H1 (cell line): ENCODE data around the gene TBL2. TPM values are rescaled to one million over a fixed set of nuclear protein-coding genes. Genes with fewer than 3 reads are reported as not detected.

Experiments
- CREB1 ChIP-seq: IDR thresholded peaks from 2 replicates; pipeline ENCODE4 v1.6.1; 2012; ENCODE audit warnings: inconsistent platforms
- CTBP2 ChIP-seq: IDR thresholded peaks from 2 replicates; pipeline ENCODE4 v1.7.0; 2011; ENCODE audit warnings: borderline replicate concordance, mild to moderate bottlenecking, moderate library complexity, mixed read lengths, low read length; ENCODE audit not compliant: insufficient read depth, insufficient read length
- JUN ChIP-seq: IDR thresholded peaks from 2 replicates; pipeline ENCODE4 v1.6.1; 2011; ENCODE audit warnings: low read depth, mild to moderate bottlenecking, improper control_type of control experiment, low read length
- SIN3A ChIP-seq, 2 experiments: IDR thresholded peaks in 1 of 2; conservative IDR thresholded peaks in 1 of 2; 2 replicates each; pipeline ENCODE4 v1.6.1; 2011 to 2012; ENCODE audit warnings: low read length in 2 of 2, improper control_type of control experiment in 1 of 2, low read depth in 1 of 2, mild to moderate bottlenecking in 1 of 2
- SIX5 ChIP-seq: IDR thresholded peaks from 2 replicates; pipeline ENCODE4 v1.6.1; 2011; ENCODE audit warnings: mild to moderate bottlenecking, low read depth, low read length
- polyA plus RNA-seq, 7 experiments: library from polyadenylated mRNA; depleted of rRNA in 3 of 7; stranded (reverse) in 5 of 7; unstranded in 2 of 7; fragments of >200 nt in 5 of 7; fragments of 200-250 nt in 2 of 7; gene quantifications; 1 replicate in 5 of 7; 2 replicates in 1 of 7; 4 replicates in 1 of 7; pipeline versions ENCODE4 v1.2.1 to v1.2.3, GENCODE V29; 2011 to 2013; ENCODE audit warnings: missing spikeins in 2 of 7, mixed read lengths in 2 of 7
- total RNA-seq: library from RNA; stranded (reverse); fragmentation: NEBNext Ultra II Directional; extraction: Animal tissue kit (Norgen Biotek cat#: 25700); gene quantifications from 2 replicates; pipeline ENCODE4 v1.2.1, GENCODE V29; 2021
- TF ChIP-seq, protein P1 (sequence below), 3 experiments: IDR thresholded peaks; 1 replicate in 2 of 3; 2 replicates in 1 of 3; pipeline versions ENCODE4 v1.5.1 to v1.6.1; 2011; ENCODE audit warnings: low read length in 3 of 3, mild to moderate bottlenecking in 3 of 3, inconsistent platforms in 2 of 3, low read depth in 1 of 3, moderate library complexity in 1 of 3; ENCODE audit not compliant: insufficient read depth in 1 of 3; ENCODE audit errors: control extremely low read depth in 1 of 3

TBL2 gene
- total and polyA plus RNA-seq, 2 of the 8 experiments (the other 6 are each of a cell fraction or from before 2014, with no cell fraction given), result 25.8 to 29.7 TPM

DNA sequence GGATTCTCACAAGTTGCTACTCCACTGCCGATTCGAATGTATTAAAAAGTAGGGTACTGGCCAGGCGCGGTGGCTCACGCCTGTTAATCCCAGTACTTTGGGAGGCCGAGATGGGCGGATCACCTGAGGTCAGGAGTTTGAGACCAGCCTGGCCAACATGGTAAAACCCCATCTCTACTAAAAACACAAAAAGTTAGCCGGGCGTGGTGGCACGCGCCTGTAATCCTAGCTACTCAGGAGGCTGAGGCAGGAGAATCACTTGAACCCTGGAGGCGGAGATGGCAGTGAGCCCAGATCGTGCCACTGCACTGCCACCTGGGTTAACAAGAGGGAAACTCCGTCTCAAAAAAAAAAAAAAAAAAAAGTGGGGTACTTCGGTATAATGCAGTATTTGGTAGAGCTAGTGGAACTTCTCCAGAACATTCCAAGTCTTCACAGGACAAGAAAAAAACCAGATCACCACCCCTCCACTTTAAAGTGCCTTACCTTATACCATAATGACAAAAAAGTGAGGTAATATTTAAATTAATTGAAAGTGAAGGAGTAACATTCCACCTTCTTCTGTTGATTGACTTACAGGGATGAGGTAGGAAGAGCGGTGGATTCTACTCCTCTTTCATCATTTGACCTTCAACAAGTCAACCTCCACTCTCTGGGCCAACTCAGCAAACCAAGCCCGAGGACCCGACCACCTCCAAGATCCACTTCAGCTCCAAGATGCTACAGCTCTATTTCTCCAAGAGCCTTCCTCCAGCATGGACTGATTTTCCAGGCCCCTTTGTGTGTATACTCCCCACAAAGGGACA, 58.3 kb downstream of the TBL2 start (continued):
- TF ChIP-seq, protein P1, sequence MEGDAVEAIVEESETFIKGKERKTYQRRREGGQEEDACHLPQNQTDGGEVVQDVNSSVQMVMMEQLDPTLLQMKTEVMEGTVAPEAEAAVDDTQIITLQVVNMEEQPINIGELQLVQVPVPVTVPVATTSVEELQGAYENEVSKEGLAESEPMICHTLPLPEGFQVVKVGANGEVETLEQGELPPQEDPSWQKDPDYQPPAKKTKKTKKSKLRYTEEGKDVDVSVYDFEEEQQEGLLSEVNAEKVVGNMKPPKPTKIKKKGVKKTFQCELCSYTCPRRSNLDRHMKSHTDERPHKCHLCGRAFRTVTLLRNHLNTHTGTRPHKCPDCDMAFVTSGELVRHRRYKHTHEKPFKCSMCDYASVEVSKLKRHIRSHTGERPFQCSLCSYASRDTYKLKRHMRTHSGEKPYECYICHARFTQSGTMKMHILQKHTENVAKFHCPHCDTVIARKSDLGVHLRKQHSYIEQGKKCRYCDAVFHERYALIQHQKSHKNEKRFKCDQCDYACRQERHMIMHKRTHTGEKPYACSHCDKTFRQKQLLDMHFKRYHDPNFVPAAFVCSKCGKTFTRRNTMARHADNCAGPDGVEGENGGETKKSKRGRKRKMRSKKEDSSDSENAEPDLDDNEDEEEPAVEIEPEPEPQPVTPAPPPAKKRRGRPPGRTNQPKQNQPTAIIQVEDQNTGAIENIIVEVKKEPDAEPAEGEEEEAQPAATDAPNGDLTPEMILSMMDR (IDR thresholded peaks at IDR 0.05; ENCODE audit: control extremely low read depth in 1 of 3, insufficient read depth in 1 of 3, low read depth in 1 of 3, low read length in 3 of 3), result no peak
- TF ChIP-seq CTBP2 (no peak), SIN3A (conservative IDR thresholded peaks at IDR 0.05 in 1 of 2, IDR thresholded peaks at IDR 0.05 in 1 of 2; ENCODE audit: low read depth in 1 of 2, low read length in 2 of 2) (no peak), CREB1 (no peak), JUN (no peak), SIX5 (no peak)
